Osteocyte (in vitro differentiated cells): ENCODE results near the gene LTBP2. TPM values are rescaled to one million over a fixed set of nuclear protein-coding genes. Genes with fewer than 3 reads are reported as not detected.

Experiments used
- DNase-seq: peaks from one replicate; pipeline ENCODE4 v3.0.0; 2021; ENCODE audit warnings: mixed read lengths; ENCODE audit not compliant: unreplicated experiment; ENCODE audit errors: extremely low spot score
- H3K27ac Mint-ChIP-seq: one replicate; pipeline ENCODE4 v1.8.0; 2021; ENCODE audit warnings: mild to moderate bottlenecking, mixed read lengths; ENCODE audit not compliant: unreplicated experiment
- H3K27me3 Mint-ChIP-seq: one replicate; pipeline ENCODE4 v1.8.0; 2021; ENCODE audit warnings: mixed read lengths; ENCODE audit not compliant: unreplicated experiment
- H3K36me3 Mint-ChIP-seq: one replicate; pipeline ENCODE4 v1.8.0; 2021; ENCODE audit warnings: mixed read lengths; ENCODE audit not compliant: unreplicated experiment
- H3K4me1 Mint-ChIP-seq: one replicate; pipeline ENCODE4 v1.8.0; 2021; ENCODE audit warnings: mixed read lengths; ENCODE audit not compliant: unreplicated experiment
- H3K4me3 Mint-ChIP-seq: one replicate; pipeline ENCODE4 v1.8.0; 2021; ENCODE audit warnings: mild to moderate bottlenecking, moderate library complexity, mixed read lengths; ENCODE audit not compliant: unreplicated experiment
- H3K9me3 Mint-ChIP-seq: one replicate; pipeline ENCODE4 v1.8.0; 2021; ENCODE audit warnings: mixed read lengths; ENCODE audit not compliant: unreplicated experiment
- CTCF ChIP-seq: fragments of 200-600 bp; sonication (generic); IDR thresholded peaks from 2 replicates; pipeline ENCODE4 v1.5.0; 2021; ENCODE audit warnings: antibody characterized with exemption, mild to moderate bottlenecking, moderate library complexity
- total RNA-seq: library from RNA; stranded (reverse); gene quantifications from 2 replicates; pipeline ENCODE4 v1.2.1, GENCODE V29; 2021

LTBP2 gene
- total RNA-seq, 1 donor from 2014 or later = 377 TPM

DNA sequence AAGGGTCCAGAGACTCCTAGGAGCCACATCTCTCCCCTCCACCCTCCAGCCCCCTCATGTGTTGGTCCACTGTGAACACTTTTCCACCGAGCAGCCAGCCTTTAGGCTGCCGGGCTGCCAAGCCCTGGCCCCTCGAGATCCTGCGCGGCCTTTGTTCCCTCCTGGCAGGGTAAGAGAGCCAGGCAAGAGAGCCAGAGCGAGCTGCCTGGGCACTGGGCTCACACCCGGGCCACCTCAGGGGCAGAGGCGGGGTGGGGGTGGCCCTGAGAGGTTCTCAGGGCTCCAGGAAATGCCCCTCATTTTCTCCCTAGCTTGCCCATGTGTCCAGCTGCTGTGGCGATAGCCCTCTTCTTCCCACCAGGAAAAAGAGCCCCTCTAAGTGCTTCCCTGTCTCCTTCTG is 44.8 kb downstream of the LTBP2 start:
- Mint-ChIP-seq H3K4me1 (peaks cover 90% of the 10 kb centered on the region), H3K27ac (peak overlapping the region; percentile 89), H3K9me3 (no peaks in the 10 kb centered on the region), H3K4me3 (no peak overlapping the region), H3K36me3 (peaks cover 11% of the 10 kb centered on the region), H3K27me3 (no peaks in the 10 kb centered on the region)
- DNase-seq = no peak
- no peak for TF ChIP-seq CTCF

DNA sequence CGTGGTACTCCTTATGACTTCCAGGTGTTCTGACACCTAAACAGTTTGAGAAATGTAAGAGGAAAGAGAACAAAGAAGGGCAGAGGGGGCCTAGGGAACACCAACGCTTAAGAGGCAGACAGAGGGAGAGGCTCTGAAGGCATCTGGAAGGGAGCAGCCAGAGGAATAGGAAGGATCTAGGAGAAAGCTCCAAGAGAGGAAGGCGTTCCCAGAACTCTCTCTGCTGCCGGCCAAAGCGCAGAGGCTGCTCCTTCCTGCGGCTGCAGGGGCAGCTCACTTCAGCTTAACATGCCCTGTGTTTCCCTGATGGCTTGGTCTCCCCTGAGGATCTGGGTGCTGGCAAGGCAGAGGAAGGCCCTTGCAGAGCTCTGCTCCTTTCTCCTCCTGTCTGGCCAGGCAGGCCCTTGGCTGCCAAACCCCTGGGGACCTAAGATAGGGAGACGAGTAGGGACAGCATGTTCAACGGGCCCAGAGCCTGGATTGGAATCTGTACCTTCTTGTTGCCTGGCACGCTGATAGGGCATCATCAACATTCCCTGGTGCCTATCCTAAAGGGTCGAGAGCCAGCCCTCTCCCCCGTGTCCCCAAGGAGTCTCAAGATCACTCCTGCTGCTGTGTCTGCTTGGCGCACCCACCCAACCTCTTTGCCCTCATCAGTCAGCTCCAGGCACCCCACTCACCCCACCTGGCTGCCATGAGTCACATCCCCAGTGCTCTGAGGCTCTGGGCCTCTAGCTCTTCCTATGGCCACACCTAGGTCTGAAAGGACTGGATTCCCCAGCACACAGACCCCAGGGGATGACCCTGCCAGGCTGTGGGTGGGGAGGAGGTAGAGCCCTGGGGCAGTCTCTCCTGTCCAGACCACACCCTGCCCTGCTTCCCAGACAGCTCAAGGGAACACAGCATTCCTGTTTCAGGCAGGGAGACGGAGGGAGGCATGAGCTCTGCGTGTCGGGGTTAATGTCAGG is 45.6 kb downstream of the LTBP2 start:
- TF ChIP-seq CTCF = no peak
- H3K36me3 Mint-ChIP-seq = peaks cover 13% of the 10 kb centered on the region
- no peak for DNase-seq
- peak overlapping the region; percentile 89 for H3K27ac Mint-ChIP-seq
- peaks cover 90% of the 10 kb centered on the region for H3K4me1 Mint-ChIP-seq
- H3K27me3 Mint-ChIP-seq = no peaks in the 10 kb centered on the region
- no peaks in the 10 kb centered on the region for H3K9me3 Mint-ChIP-seq
- no peak overlapping the region for H3K4me3 Mint-ChIP-seq

GRCh38 chr14:74563586-74564159 is 48.4 kb downstream of the LTBP2 start:
- Mint-ChIP-seq H3K36me3 (peaks cover 21% of the 10 kb centered on the region), H3K9me3 (no peaks in the 10 kb centered on the region), H3K27ac (peak overlapping the region; percentile 85), H3K4me1 (peaks cover 92% of the 10 kb centered on the region), H3K4me3 (peak overlapping the region; percentile 58), H3K27me3 (no peaks in the 10 kb centered on the region)
- no peak for DNase-seq
- peak; percentile 47 for TF ChIP-seq CTCF

GRCh38 chr14:74563233-74563585 is 48.8 kb downstream of the LTBP2 start:
- no peak for DNase-seq
- peaks cover 21% of the 10 kb centered on the region for H3K36me3 Mint-ChIP-seq
- TF ChIP-seq CTCF = no peak

More at GRCh38 chr14:74563233-74563585, 48.8 kb downstream of the LTBP2 start:
- H3K27me3 Mint-ChIP-seq = no peaks in the 10 kb centered on the region
- H3K9me3 Mint-ChIP-seq = no peaks in the 10 kb centered on the region
- peak overlapping the region; percentile 85 for H3K27ac Mint-ChIP-seq
- H3K4me3 Mint-ChIP-seq = peak overlapping the region; percentile 58
- peaks cover 94% of the 10 kb centered on the region for H3K4me1 Mint-ChIP-seq
